Cardiac fibroblast (primary cell): Measurements from ENCODE around the gene NOL4L.

ENCODE experiments used
- DNase-seq, 2 donors: peaks; one replicate each; pipeline versions ENCODE4 v3.0.0 to v3.0.0-alpha.2; 2010; ENCODE audit warnings: low read depth in 2 of 2
- H3K4me3 ChIP-seq, 2 donors: replicated peaks in 1 of 2; 1 replicate in 1 of 2; 2 replicates in 1 of 2; pipeline ENCODE4 v1.5.1; 2011; ENCODE audit warnings: low read depth in 2 of 2, low read length in 2 of 2, mild to moderate bottlenecking in 2 of 2, moderate library complexity in 1 of 2
- CTCF ChIP-seq: IDR thresholded peaks from one replicate; pipeline ENCODE4 v1.5.1; 2011; ENCODE audit warnings: low read depth, mild to moderate bottlenecking, low read length, inconsistent platforms

The NOL4L gene

GRCh38 chr20:32535953-32536823 is 48.9 kb downstream of the NOL4L start:
- peak overlapping the region; percentile 34 to 41 for H3K4me3 ChIP-seq
- TF ChIP-seq CTCF: no peak
- no peak for DNase-seq

- DNase-seq: no peak
- no peak for TF ChIP-seq CTCF
- no peak overlapping the region for H3K4me3 ChIP-seq
Observed at GRCh38 chr20:32535316-32535952, 49.7 kb downstream of the NOL4L start.

- TF ChIP-seq CTCF: no peak
Observed at GRCh38 chr20:32534661-32535240, 50.4 kb downstream of the NOL4L start.

GRCh38 chr20:32533732-32534131 is 51.4 kb downstream of the NOL4L start:
- no peak overlapping the region for H3K4me3 ChIP-seq
- no peak for TF ChIP-seq CTCF
- no peak for DNase-seq

More at GRCh38 chr20:32534661-32535240, 50.4 kb downstream of the NOL4L start:
- H3K4me3 ChIP-seq: no peak overlapping the region
- no peak for DNase-seq

- no peak for DNase-seq
- no peak for TF ChIP-seq CTCF
- no peak overlapping the region for H3K4me3 ChIP-seq
Observed at GRCh38 chr20:32532246-32532645, 52.9 kb downstream of the NOL4L start.

- H3K4me3 ChIP-seq: no peak overlapping the region
- DNase-seq: no peak
- no peak for TF ChIP-seq CTCF
Observed at GRCh38 chr20:32528905-32529670, 56.0 kb downstream of the NOL4L start.
